Calu3 (cell line): ENCODE data around the gene PLPP3. TPM values are rescaled to one million over a fixed set of nuclear protein-coding genes. Genes with fewer than 3 reads are reported as not detected.
A peak's percentile ranks its signal among the peaks of the same experiment; 100 is the strongest.

ENCODE experiments used
- BruUV-seq: library from RNA; stranded (reverse); fragments of 400-500 nt; replicated peaks from 2 replicates; lab custom pipeline; 2021; lab: Mats Ljungman, UMichigan
- CTCF ChIA-PET: fragments of 300-600 bp; sonication (Branson Sonifier 250); formaldehyde crosslinking; loops from one replicate; lab custom pipeline; 2022; ENCODE audit warnings: antibody characterized with exemption; lab: Charles Lee
- DNase-seq: peaks from one replicate; pipeline ENCODE4 v3.0.0; 2022
- H3K27ac Mint-ChIP-seq: one replicate; pipeline ENCODE4 v1.8.0; 2022; ENCODE audit warnings: mixed read lengths; ENCODE audit not compliant: unreplicated experiment
- H3K27me3 Mint-ChIP-seq: one replicate; pipeline ENCODE4 v1.8.0; 2022; ENCODE audit warnings: mixed read lengths; ENCODE audit not compliant: unreplicated experiment
- H3K36me3 Mint-ChIP-seq: one replicate; pipeline ENCODE4 v1.8.0; 2022; ENCODE audit warnings: mild to moderate bottlenecking, moderate library complexity, mixed read lengths; ENCODE audit not compliant: insufficient read depth, unreplicated experiment
- H3K4me1 Mint-ChIP-seq: one replicate; pipeline ENCODE4 v1.8.0; 2022; ENCODE audit warnings: mild to moderate bottlenecking, low read depth, mixed read lengths; ENCODE audit not compliant: unreplicated experiment
- H3K4me3 Mint-ChIP-seq: one replicate; pipeline ENCODE4 v1.8.0; 2022; ENCODE audit warnings: mild to moderate bottlenecking, low read depth, moderate library complexity, mixed read lengths; ENCODE audit not compliant: unreplicated experiment
- H3K9me3 Mint-ChIP-seq: one replicate; pipeline ENCODE4 v1.8.0; 2022; ENCODE audit warnings: low read depth, mixed read lengths; ENCODE audit not compliant: unreplicated experiment
- intact Hi-C: fragments of 100-400 bp; cut with micrococcal nuclease; formaldehyde crosslinking; loops from one replicate; pipeline ENCODE4 v1.10.0; 2022; ENCODE audit not compliant: unreplicated experiment
- total RNA-seq: library from RNA; stranded (reverse); gene quantifications from 2 replicates; pipeline ENCODE4 v1.2.3, GENCODE V29; 2022
- TF ChIP-seq, protein P1 (sequence below): fragments of 200-600 bp; IDR thresholded peaks from one replicate; pipeline ENCODE4 v1.8.0; 2022; ENCODE audit warnings: antibody characterized with exemption; ENCODE audit not compliant: unreplicated experiment

Gene PLPP3
- total RNA-seq, 1 experiment from 2014 or later, result 18.9 TPM

DNA sequence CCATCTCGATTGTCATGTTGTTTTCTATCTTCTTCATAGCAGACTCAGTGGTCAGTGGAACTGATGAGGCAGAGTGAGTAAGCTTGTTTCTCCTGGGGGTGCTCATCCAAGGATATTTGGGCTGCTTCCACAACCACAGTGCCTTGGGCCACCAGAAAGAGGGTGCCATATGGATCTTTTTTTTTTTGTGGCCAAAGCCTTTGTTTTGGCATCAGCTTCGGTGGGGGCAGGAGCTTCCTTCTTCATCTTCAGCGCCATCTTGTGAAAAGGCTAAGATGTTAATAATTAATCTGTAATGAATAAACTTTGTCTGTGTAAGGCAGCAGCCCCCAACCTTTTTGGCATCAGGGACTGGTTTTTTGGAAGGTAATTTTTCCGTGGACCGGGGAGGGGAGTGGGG lies 6.6 kb upstream of the PLPP3 start:
- intact Hi-C loops, result loop anchor here (1.0 to 10.0 kb wide), 9 partner anchors 121 to 1441 kb away; no protein-coding TSS in a partner anchor
- DNase-seq, result no peak
- H3K4me3 Mint-ChIP-seq, result no peak overlapping the region
- peaks cover under 1% of the 10 kb centered on the region for H3K4me1 Mint-ChIP-seq
- BruUV-seq, result no TSS peak
- TF ChIP-seq, protein P1, sequence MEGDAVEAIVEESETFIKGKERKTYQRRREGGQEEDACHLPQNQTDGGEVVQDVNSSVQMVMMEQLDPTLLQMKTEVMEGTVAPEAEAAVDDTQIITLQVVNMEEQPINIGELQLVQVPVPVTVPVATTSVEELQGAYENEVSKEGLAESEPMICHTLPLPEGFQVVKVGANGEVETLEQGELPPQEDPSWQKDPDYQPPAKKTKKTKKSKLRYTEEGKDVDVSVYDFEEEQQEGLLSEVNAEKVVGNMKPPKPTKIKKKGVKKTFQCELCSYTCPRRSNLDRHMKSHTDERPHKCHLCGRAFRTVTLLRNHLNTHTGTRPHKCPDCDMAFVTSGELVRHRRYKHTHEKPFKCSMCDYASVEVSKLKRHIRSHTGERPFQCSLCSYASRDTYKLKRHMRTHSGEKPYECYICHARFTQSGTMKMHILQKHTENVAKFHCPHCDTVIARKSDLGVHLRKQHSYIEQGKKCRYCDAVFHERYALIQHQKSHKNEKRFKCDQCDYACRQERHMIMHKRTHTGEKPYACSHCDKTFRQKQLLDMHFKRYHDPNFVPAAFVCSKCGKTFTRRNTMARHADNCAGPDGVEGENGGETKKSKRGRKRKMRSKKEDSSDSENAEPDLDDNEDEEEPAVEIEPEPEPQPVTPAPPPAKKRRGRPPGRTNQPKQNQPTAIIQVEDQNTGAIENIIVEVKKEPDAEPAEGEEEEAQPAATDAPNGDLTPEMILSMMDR, result no peak
- no peak overlapping the region for H3K27ac Mint-ChIP-seq
- no peaks in the 10 kb centered on the region for H3K27me3 Mint-ChIP-seq
- H3K9me3 Mint-ChIP-seq, result no peaks in the 10 kb centered on the region
- no peaks in the 10 kb centered on the region for H3K36me3 Mint-ChIP-seq
- CTCF ChIA-PET, result interaction anchor here (1.2 to 1.4 kb wide), 2 partner anchors 10 to 1446 kb away, joined by 3 to 4 read pairs; no protein-coding TSS in a partner anchor

DNA sequence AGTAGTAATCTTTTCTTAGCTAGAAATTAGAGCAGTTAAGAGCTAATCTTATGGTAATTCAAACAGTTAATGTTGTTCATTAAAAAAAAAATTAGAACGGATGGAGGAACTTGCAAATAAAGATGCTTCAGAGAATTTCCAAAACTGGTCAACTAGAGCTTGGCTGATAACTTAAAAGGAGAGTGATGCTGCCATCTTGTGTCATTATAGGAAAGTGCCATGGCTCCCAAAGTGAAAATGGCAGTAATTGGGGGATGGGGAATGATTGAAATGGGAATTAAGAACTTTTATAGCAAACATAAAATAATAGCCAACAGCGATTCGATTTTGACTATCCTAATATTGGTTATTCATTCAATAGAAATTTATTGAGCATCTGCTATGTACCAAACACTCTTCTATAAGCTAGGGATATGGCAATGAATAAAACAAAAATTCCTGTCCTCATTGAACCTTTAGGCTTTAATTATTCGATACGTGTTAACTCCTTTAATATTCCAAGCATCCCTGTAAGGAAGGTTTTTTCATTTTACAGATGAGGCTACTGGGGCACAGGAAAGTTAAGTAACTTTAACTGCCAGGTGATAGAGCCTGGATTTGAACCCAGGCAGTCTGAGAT lies 5.7 kb upstream of the PLPP3 start:
- TF ChIP-seq, protein P1, result peak; percentile 61
- no peak overlapping the region for H3K4me3 Mint-ChIP-seq
- intact Hi-C loops, result loop anchor here (1.0 to 10.0 kb wide), 9 partner anchors 122 to 1440 kb away; no protein-coding TSS in a partner anchor
- H3K36me3 Mint-ChIP-seq, result peaks cover 6% of the 10 kb centered on the region
- CTCF ChIA-PET, result interaction anchor here (0.6 to 1.4 kb wide), 15 partner anchors 9 to 1445 kb away, joined by 3 to 6 read pairs (median 3); no protein-coding TSS in a partner anchor
- DNase-seq, result peak; percentile 39
- H3K27me3 Mint-ChIP-seq, result no peaks in the 10 kb centered on the region
- no peak overlapping the region for H3K27ac Mint-ChIP-seq
- H3K9me3 Mint-ChIP-seq, result no peaks in the 10 kb centered on the region
- BruUV-seq, result no TSS peak
- peaks cover 6% of the 10 kb centered on the region for H3K4me1 Mint-ChIP-seq

DNA sequence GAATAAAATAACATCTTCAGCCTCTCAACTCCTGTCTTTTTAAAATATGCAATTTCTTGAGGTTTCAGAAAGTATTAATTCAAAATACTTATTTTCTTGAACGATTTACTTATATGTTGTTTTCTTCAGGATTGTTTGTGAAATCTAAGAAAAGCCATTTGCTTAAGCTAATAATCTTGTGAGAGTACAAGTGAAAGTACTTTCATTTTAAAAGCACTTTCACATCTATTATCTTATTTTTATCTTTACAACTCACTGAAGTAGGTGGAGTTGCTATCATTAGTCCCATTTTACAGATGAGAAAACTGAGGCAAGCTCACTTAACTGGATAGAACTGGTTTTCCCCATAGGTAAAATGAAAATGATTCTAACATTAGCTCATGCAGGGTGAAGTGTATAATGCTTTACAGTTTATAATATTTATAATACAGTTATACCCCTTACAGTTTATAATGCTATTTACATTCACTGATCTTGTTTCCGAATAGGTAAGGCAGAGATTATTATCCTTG lies 4.7 kb upstream of the PLPP3 start:
- CTCF ChIA-PET, result interaction anchor here (0.6 to 1.4 kb wide), 8 partner anchors 38 to 1456 kb away, joined by 3 to 6 read pairs (median 4); no protein-coding TSS in a partner anchor
- intact Hi-C loops, result loop anchor here (2.0 to 10.0 kb wide), 5 partner anchors 221 to 1439 kb away; no protein-coding TSS in a partner anchor
- no peak overlapping the region for H3K27ac Mint-ChIP-seq
- no peak overlapping the region for H3K4me3 Mint-ChIP-seq
- DNase-seq, result no peak
- H3K27me3 Mint-ChIP-seq, result no peaks in the 10 kb centered on the region
- BruUV-seq, result no TSS peak
- peaks cover 16% of the 10 kb centered on the region for H3K36me3 Mint-ChIP-seq
- peaks cover 6% of the 10 kb centered on the region for H3K4me1 Mint-ChIP-seq
- TF ChIP-seq, protein P1, result no peak
- no peaks in the 10 kb centered on the region for H3K9me3 Mint-ChIP-seq

- CTCF ChIA-PET, result no interaction called here
Observed at GRCh38 chr1:56580771-56581170, 1.4 kb upstream of the PLPP3 start.

More at GRCh38 chr1:56580771-56581170, 1.4 kb upstream of the PLPP3 start:
- no TSS peak for BruUV-seq
- Mint-ChIP-seq H3K27me3 (no peaks in the 10 kb centered on the region), H3K9me3 (no peaks in the 10 kb centered on the region), H3K36me3 (peaks cover 38% of the 10 kb centered on the region), H3K4me3 (peak overlapping the region; percentile 79), H3K27ac (peak overlapping the region; percentile 22), H3K4me1 (peaks cover 23% of the 10 kb centered on the region)
- intact Hi-C loops, result loop anchor here (10.0 kb wide), 3 partner anchors 224 to 1436 kb away; no protein-coding TSS in a partner anchor
- DNase-seq, result no peak
- TF ChIP-seq, protein P1, result no peak
